Chondrocyte (in vitro differentiated cells): ENCODE data around the gene FXYD6. TPM values are rescaled to one million over a fixed set of nuclear protein-coding genes. Genes with fewer than 3 reads are reported as not detected.

ENCODE experiments used
- DNase-seq: peaks from one replicate; pipeline ENCODE4 v3.0.0; 2021; ENCODE audit warnings: mixed read lengths, low spot score
- H3K27ac Mint-ChIP-seq: one replicate; pipeline ENCODE4 v1.8.0; 2021; ENCODE audit warnings: mild to moderate bottlenecking, moderate library complexity, mixed read lengths; ENCODE audit not compliant: unreplicated experiment
- H3K27me3 Mint-ChIP-seq: 2 replicates; pipeline ENCODE4 v1.8.0; 2021; ENCODE audit warnings: low read depth, mixed read lengths
- H3K36me3 Mint-ChIP-seq: 2 replicates; pipeline ENCODE4 v1.8.0; 2021; ENCODE audit warnings: low read depth, mixed read lengths
- H3K4me1 Mint-ChIP-seq: 2 replicates; pipeline ENCODE4 v1.8.0; 2021; ENCODE audit warnings: low read depth, mild to moderate bottlenecking, mixed read lengths
- H3K4me3 Mint-ChIP-seq: one replicate; pipeline ENCODE4 v1.8.0; 2021; ENCODE audit warnings: mild to moderate bottlenecking, moderate library complexity, mixed read lengths; ENCODE audit not compliant: unreplicated experiment
- H3K9me3 Mint-ChIP-seq: 2 replicates; pipeline ENCODE4 v1.8.0; 2021; ENCODE audit warnings: low read depth, mixed read lengths
- total RNA-seq: library from RNA; stranded (reverse); gene quantifications from 3 replicates; pipeline ENCODE4 v1.2.1, GENCODE V29; 2021
- TF ChIP-seq, protein P1 (sequence below): fragments of 200-600 bp; sonication (generic); IDR thresholded peaks from 2 replicates; pipeline ENCODE4 v1.5.0; 2021; ENCODE audit warnings: antibody characterized with exemption, mild to moderate bottlenecking, moderate library complexity

Gene FXYD6
- total RNA-seq, 1 donor from 2014 or later: 2.8 TPM

DNA sequence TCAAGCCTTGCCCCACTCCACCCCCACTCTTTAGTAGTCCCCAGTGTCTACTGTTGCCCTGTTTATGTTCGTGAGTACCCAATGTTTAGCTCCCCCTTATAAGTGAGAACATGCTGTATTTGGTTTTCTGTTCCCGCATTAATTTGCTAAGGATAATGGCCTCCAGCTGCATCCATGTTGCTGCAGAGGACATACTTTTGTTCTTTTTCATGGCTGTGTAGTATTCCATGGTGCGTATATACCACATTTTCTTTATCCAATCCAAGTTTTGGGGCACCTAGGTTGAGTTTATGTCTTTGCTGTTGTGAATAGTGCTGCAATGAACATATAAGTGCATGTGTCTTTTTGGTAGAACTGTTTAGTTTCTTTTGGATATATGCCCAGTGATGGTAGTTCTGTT is 16.2 kb upstream of the FXYD6 start:
- Mint-ChIP-seq H3K9me3 (peaks cover 10% of the 10 kb centered on the region), H3K4me3 (no peak overlapping the region), H3K27me3 (peaks cover 14% of the 10 kb centered on the region), H3K4me1 (no peaks in the 10 kb centered on the region), H3K36me3 (no peaks in the 10 kb centered on the region), H3K27ac (no peak overlapping the region)
- TF ChIP-seq, protein P1, sequence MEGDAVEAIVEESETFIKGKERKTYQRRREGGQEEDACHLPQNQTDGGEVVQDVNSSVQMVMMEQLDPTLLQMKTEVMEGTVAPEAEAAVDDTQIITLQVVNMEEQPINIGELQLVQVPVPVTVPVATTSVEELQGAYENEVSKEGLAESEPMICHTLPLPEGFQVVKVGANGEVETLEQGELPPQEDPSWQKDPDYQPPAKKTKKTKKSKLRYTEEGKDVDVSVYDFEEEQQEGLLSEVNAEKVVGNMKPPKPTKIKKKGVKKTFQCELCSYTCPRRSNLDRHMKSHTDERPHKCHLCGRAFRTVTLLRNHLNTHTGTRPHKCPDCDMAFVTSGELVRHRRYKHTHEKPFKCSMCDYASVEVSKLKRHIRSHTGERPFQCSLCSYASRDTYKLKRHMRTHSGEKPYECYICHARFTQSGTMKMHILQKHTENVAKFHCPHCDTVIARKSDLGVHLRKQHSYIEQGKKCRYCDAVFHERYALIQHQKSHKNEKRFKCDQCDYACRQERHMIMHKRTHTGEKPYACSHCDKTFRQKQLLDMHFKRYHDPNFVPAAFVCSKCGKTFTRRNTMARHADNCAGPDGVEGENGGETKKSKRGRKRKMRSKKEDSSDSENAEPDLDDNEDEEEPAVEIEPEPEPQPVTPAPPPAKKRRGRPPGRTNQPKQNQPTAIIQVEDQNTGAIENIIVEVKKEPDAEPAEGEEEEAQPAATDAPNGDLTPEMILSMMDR: no peak
- no peak for DNase-seq

DNA sequence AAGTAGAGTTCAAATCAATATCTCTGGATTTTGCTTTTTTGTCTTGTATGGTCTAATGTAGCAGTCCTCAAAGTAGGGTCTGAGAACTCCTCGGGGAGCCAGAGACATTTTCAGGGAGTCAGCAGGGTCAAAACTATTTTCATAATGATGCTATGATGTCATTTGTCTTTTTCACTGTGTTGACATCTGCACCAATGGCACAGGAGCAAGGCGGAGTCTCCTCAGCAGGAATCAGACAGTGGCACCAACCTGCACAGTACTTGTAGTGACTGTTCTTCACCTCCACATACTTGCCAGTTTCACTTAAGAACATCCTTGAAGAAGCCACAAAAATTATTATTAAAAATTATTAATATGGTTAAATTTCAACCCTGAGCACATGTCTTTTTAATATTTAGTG is 14.9 kb upstream of the FXYD6 start:
- H3K27ac Mint-ChIP-seq: no peak overlapping the region
- H3K9me3 Mint-ChIP-seq: peaks cover 10% of the 10 kb centered on the region
- H3K27me3 Mint-ChIP-seq: peaks cover 14% of the 10 kb centered on the region
- TF ChIP-seq, protein P1: no peak
- no peaks in the 10 kb centered on the region for H3K36me3 Mint-ChIP-seq
- no peak for DNase-seq
- no peaks in the 10 kb centered on the region for H3K4me1 Mint-ChIP-seq
- no peak overlapping the region for H3K4me3 Mint-ChIP-seq

DNA sequence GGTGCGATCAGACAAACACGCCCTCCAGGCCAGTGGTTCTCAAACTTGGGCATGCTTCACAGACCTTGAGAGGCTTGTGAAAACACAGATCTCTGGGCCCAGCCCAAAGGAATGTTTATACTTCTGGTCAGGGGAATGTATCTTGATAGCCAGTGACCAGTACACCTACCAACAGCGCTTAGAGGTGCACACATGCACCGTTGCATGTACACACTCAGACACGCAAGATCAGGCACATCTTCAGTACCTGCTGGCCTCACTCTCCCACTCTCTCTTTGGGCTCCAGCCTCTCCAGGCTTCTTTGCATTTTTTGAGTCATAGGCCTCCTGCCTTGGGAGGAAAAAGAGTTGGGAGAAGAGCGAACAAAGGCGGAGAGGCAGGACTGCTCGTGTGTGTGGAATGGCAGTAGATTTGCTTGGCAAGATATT is 11.7 kb upstream of the FXYD6 start:
- Mint-ChIP-seq H3K4me3 (no peak overlapping the region), H3K27ac (no peak overlapping the region), H3K4me1 (no peaks in the 10 kb centered on the region), H3K27me3 (peaks cover 7% of the 10 kb centered on the region), H3K36me3 (no peaks in the 10 kb centered on the region), H3K9me3 (peaks cover 10% of the 10 kb centered on the region)
- TF ChIP-seq, protein P1: no peak
- DNase-seq: no peak

DNA sequence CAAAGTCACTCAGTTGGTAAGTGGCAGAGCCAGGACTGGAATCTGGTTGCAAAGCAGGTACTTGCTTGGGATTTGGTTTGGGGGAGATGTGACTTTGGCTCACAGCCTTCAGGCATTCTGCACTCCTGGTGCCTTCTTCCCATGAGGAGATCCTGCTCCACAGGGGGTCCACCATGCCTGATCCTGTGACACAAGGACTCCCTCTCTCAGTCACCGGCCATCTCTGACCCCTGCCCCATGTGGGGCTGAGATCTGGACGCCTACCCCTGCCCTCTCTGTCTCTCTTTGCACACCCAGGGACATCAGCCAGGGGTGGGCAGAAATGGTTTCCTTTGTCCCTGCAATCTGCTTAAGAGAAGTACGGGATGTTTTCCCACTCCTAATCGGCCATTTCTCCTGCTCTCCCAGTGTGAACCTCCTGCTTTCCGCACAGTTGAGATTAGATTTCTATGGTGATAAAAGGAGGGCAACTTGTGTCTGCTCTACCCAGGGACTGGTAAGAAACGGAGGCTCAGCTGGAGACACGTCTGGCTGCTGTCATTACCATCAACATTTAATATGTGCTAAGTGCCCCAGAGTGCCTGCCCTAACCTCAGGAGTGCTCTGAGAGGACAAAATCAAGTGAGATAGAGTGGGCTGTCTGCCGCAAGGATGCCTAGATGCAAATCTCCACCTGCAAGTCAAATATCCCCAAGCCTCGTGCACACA is 11.1 kb upstream of the FXYD6 start:
- no peak overlapping the region for H3K27ac Mint-ChIP-seq
- no peak overlapping the region for H3K4me3 Mint-ChIP-seq
- H3K4me1 Mint-ChIP-seq: no peaks in the 10 kb centered on the region
- DNase-seq: no peak
- H3K9me3 Mint-ChIP-seq: peaks cover 6% of the 10 kb centered on the region
- TF ChIP-seq, protein P1: no peak
- H3K36me3 Mint-ChIP-seq: no peaks in the 10 kb centered on the region
- peaks cover 7% of the 10 kb centered on the region for H3K27me3 Mint-ChIP-seq

DNA sequence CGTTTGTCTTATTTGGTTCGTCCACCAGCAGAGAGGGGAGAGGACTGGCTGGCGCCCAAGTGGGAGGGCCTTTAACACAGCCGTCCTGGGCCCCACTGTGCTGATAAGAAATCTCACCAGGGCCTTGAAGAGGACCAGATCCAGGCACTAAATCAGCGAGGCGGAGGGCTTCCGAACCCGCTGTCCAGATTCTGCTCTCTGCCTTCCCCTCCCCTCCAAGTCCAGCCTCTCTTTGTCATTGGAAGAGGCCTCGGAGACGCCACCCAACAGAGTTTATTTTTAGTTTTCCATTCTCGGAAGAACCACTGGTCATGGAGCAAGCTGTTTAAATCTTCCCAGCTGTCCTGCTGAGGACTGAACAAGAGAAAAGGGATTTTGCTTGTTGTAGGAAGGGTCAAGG is 9.3 kb upstream of the FXYD6 start:
- Mint-ChIP-seq H3K27ac (no peak overlapping the region), H3K4me1 (no peaks in the 10 kb centered on the region), H3K36me3 (no peaks in the 10 kb centered on the region), H3K9me3 (peaks cover 3% of the 10 kb centered on the region), H3K4me3 (no peak overlapping the region), H3K27me3 (peaks cover 16% of the 10 kb centered on the region)
- DNase-seq: no peak
- TF ChIP-seq, protein P1: no peak
